Endothelial cell of umbilical vein (primary cell): Measurements from ENCODE around the gene PANX1. TPM values are rescaled to one million over a fixed set of nuclear protein-coding genes. Genes with fewer than 3 reads are reported as not detected.

Experiments
- BruUV-seq: library from RNA; stranded (reverse); fragments of 400-500 nt; replicated peaks from 2 replicates; lab custom pipeline; 2021; lab: Mats Ljungman, UMichigan
- CTCF ChIA-PET: fragments of 300-600, 350-600 bp; sonication (Branson Sonifier 250); formaldehyde crosslinking; loops from one replicate; lab custom pipeline; 2021; ENCODE audit warnings: antibody characterized with exemption, inconsistent platforms; lab: Charles Lee
- POLR2A ChIA-PET: fragments of 300-600, 350-600 bp; sonication (Branson Sonifier 250); formaldehyde crosslinking; loops from one replicate; lab custom pipeline; 2021; ENCODE audit warnings: antibody characterized with exemption, inconsistent platforms; lab: Charles Lee
- DNase-seq: peaks from one replicate; pipeline ENCODE4 v3.0.0-alpha.2; 2011; ENCODE audit warnings: low read depth, low spot score
- FAIRE-seq: peaks from 2 replicates; lab custom pipeline; 2011; peaks lifted over from hg19 to GRCh38; lab: Jason Lieb, UNC
- H2AFZ ChIP-seq: 2 replicates; pipeline ENCODE4 v1.6.0; 2012; ENCODE audit warnings: low read depth, low read length, control low read depth, inconsistent platforms
- H3K27ac ChIP-seq: 2 replicates; pipeline ENCODE4 v1.5.1; 2011; ENCODE audit warnings: low read depth, mild to moderate bottlenecking, control low read depth, low read length, moderate library complexity; ENCODE audit not compliant: insufficient read depth
- H3K27me3 ChIP-seq, 2 experiments: 2 replicates each; pipeline versions ENCODE4 v1.6.0 to v1.6.1; 2011; ENCODE audit warnings: low read length in 2 of 2, mixed read lengths in 1 of 2; ENCODE audit not compliant: control insufficient read depth in 2 of 2, insufficient read depth in 2 of 2
- H3K36me3 ChIP-seq, 2 experiments: 2 replicates in 1 of 2; 3 replicates in 1 of 2; pipeline ENCODE4 v1.5.1; 2011; ENCODE audit warnings: low read length in 2 of 2, mild to moderate bottlenecking in 1 of 2, moderate library complexity in 1 of 2; ENCODE audit not compliant: control insufficient read depth in 2 of 2, insufficient read depth in 2 of 2; ENCODE audit errors: extremely low read depth in 1 of 2
- H3K4me1 ChIP-seq: 3 replicates; pipeline ENCODE4 v1.5.1; 2011; ENCODE audit warnings: mild to moderate bottlenecking, low read length; ENCODE audit not compliant: control insufficient read depth, insufficient read depth; ENCODE audit errors: extremely low read depth
- H3K4me2 ChIP-seq: 2 replicates; pipeline ENCODE4 v1.6.1; 2011; ENCODE audit warnings: low read length, control low read depth, mixed read lengths; ENCODE audit not compliant: insufficient read depth
- H3K4me3 ChIP-seq, 3 experiments: fragments of 200-600 bp in 1 of 3; sonication (generic), shearing (Covaris generic) in 1 of 3; replicated peaks in 1 of 3; 2 replicates each; pipeline ENCODE4 v1.5.1; 2011 to 2016; ENCODE audit warnings: control low read depth in 3 of 3, low read length in 3 of 3, mild to moderate bottlenecking in 2 of 3, inconsistent platforms in 1 of 3, low read depth in 1 of 3, moderate library complexity in 1 of 3; ENCODE audit not compliant: insufficient read depth in 1 of 3
- H3K79me2 ChIP-seq: 2 replicates; pipeline ENCODE4 v1.6.0; 2012; ENCODE audit warnings: low read length, inconsistent platforms; ENCODE audit not compliant: control insufficient read depth, insufficient read depth
- H3K9ac ChIP-seq: replicated peaks from 2 replicates; pipeline ENCODE3; 2011; ENCODE audit warnings: low read length, control low read depth; ENCODE audit not compliant: insufficient read depth; ENCODE audit errors: extremely low read depth
- H3K9me1 ChIP-seq: replicated peaks from 3 replicates; pipeline ENCODE4 v1.6.0; 2011; ENCODE audit warnings: mild to moderate bottlenecking, low read length; ENCODE audit not compliant: control insufficient read depth, insufficient read depth; ENCODE audit errors: extremely low read depth
- H3K9me3 ChIP-seq: replicated peaks from 2 replicates; pipeline ENCODE4 v1.5.1; 2012; ENCODE audit warnings: low read length, inconsistent platforms; ENCODE audit not compliant: control insufficient read depth, insufficient read depth
- H4K20me1 ChIP-seq: replicated peaks from 2 replicates; pipeline ENCODE3; 2011; ENCODE audit warnings: mild to moderate bottlenecking, low read length; ENCODE audit not compliant: control insufficient read depth, insufficient read depth; ENCODE audit errors: extremely low read depth
- EZH2 ChIP-seq: IDR thresholded peaks from 2 replicates; pipeline ENCODE4 v1.6.1; 2012; ENCODE audit warnings: borderline replicate concordance, low read depth, mild to moderate bottlenecking, moderate library complexity, low read length, inconsistent platforms; ENCODE audit not compliant: severe bottlenecking
- FOS ChIP-seq: IDR thresholded peaks from 2 replicates; pipeline ENCODE4 v1.6.1; 2011; ENCODE audit warnings: mild to moderate bottlenecking, low read length, moderate library complexity, borderline replicate concordance; ENCODE audit not compliant: insufficient read depth
- GATA2 ChIP-seq: IDR thresholded peaks from 2 replicates; pipeline ENCODE4 v1.7.0; 2011; ENCODE audit warnings: low read depth, mild to moderate bottlenecking, moderate library complexity, mixed read lengths, low read length; ENCODE audit not compliant: insufficient read length, insufficient read depth
- JUN ChIP-seq: IDR thresholded peaks from 2 replicates; pipeline ENCODE4 v1.6.1; 2011; ENCODE audit warnings: borderline replicate concordance, low read depth; ENCODE audit not compliant: insufficient read length, insufficient read depth
- MYC ChIP-seq: IDR thresholded peaks from one replicate; pipeline ENCODE4 v1.6.1; 2011; ENCODE audit warnings: mild to moderate bottlenecking, low read depth, low read length
- POLR2A ChIP-seq: IDR thresholded peaks from 2 replicates; pipeline ENCODE4 v1.6.1; 2012; ENCODE audit warnings: low read depth, mild to moderate bottlenecking, control low read depth, low read length
- POLR2AphosphoS5 ChIP-seq: IDR thresholded peaks from 2 replicates; pipeline ENCODE4 v1.6.1; 2012; ENCODE audit warnings: low read depth, mild to moderate bottlenecking, control low read depth, low read length, moderate library complexity; ENCODE audit not compliant: insufficient read depth
- dilution Hi-C: fragments of 300-500 bp; cut with MboI; formaldehyde crosslinking; loops from one replicate; pipeline ENCODE4 v1.15.0; 2019; ENCODE audit warnings: low sequenced_read_pairs; ENCODE audit not compliant: extremely low pct_ligation_motif_present
- intact Hi-C: fragments of 100-400 bp; cut with micrococcal nuclease; formaldehyde crosslinking; loops from one replicate; pipeline ENCODE4 v1.10.0; 2022
- polyA plus RNA-seq, 4 experiments: library from polyadenylated mRNA; depleted of rRNA in 3 of 4; stranded (reverse) in 3 of 4; unstranded in 1 of 4; fragments of >200 nt; gene quantifications; 2 replicates each; pipeline versions ENCODE4 v1.2.1 to v1.2.3, GENCODE V29; 2011 to 2012; ENCODE audit warnings: missing spikeins in 1 of 4
- total RNA-seq: library from RNA; stranded (reverse); gene quantifications from 2 replicates; pipeline ENCODE4 v1.2.3, GENCODE V29; 2021
- TF ChIP-seq, protein P1 (sequence below): IDR thresholded peaks from 2 replicates; pipeline ENCODE4 v1.6.1; 2011; ENCODE audit not compliant: insufficient read depth, insufficient read length

PANX1 gene
- total and polyA plus RNA-seq, 2 donors (not counting 3 experiments of a cell fraction or from before 2014, with no cell fraction given) = 9.5 to 20.9 TPM

DNA sequence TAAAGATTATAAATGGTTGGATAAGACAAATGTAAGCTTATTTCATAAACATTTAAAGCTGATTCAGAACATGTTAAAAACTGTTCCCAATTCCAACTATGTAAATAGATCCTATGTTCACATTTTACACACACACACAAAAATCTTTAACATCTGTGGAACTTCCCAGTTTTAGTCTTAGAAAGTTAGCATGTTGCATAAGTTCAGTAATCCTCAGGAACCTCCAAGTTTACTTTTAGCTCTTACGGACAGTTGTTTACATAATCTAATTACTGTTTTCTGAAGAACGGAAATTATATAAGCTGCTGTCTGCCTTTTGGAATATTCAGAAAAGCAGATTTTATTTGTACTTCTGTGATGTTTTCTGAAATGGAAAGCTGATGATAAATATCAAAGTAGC, 53.3 kb downstream of the PANX1 start:
- CTCF ChIA-PET = interaction anchor here (1.4 to 3.7 kb wide), 4 partner anchors 10 to 323 kb away, joined by 7 to 64 read pairs (median 24); partner anchors contain the start of gene PANX1
- Histone ChIP-seq H3K79me2 (no peaks in the 10 kb centered on the region), H2AFZ (no peak overlapping the region), H4K20me1 (no peaks in the 10 kb centered on the region), H3K4me3 (no peak overlapping the region), H3K9ac (no peak overlapping the region), H3K36me3 (peaks cover 0 to 5% of the 10 kb centered on the region in 2 experiments), H3K27me3 (no peaks in the 10 kb centered on the region), H3K27ac (no peak overlapping the region), H3K4me2 (no peak overlapping the region), H3K9me1 (no peaks in the 10 kb centered on the region), H3K4me1 (no peaks in the 10 kb centered on the region), H3K9me3 (no peaks in the 10 kb centered on the region)
- FAIRE-seq (peak; percentile 12), DNase-seq (no peak)
- BruUV-seq = no TSS peak
- POLR2A ChIA-PET = no interaction called here
- intact Hi-C loops = loop anchor here (2.0 to 5.0 kb wide), 2 partner anchors 33 to 260 kb away; no protein-coding TSS in a partner anchor
- TF ChIP-seq MYC = no peak
- no peak for TF ChIP-seq JUN
- TF ChIP-seq GATA2 = no peak
- TF ChIP-seq EZH2 = no peak
- no peak for TF ChIP-seq POLR2A
- TF ChIP-seq, protein P1, sequence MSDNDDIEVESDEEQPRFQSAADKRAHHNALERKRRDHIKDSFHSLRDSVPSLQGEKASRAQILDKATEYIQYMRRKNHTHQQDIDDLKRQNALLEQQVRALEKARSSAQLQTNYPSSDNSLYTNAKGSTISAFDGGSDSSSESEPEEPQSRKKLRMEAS = no peak
- TF ChIP-seq FOS = no peak
- TF ChIP-seq POLR2AphosphoS5 = no peak
- dilution Hi-C loops = no loop called here
